ENCODE data around the gene SIL1.

Gene SIL1

GRCh38 chr5:138990986-138991590 lies 207.1 kb downstream of the SIL1 start:
- DNase-seq (ENCODE audit: low read depth), result no peak
- in situ Hi-C loops (cut with HindIII; ENCODE audit: low sequenced_read_pairs), result no loop called here
- H3K4me3 ChIP-seq (ENCODE audit: low read depth, low read length), result no peak overlapping the region
- TF ChIP-seq CTCF (IDR thresholded peaks at IDR 0.05; ENCODE audit: low read depth, low read length, missing control alignments), result no peak

GRCh38 chr5:138989720-138990119 lies 208.4 kb downstream of the SIL1 start:
- DNase-seq (ENCODE audit: low read depth), result no peak
- TF ChIP-seq CTCF (IDR thresholded peaks at IDR 0.05; ENCODE audit: low read depth, low read length, missing control alignments), result no peak
- in situ Hi-C loops (cut with HindIII; ENCODE audit: low sequenced_read_pairs), result no loop called here
- no peak overlapping the region for H3K4me3 ChIP-seq (ENCODE audit: low read depth, low read length)

DNA sequence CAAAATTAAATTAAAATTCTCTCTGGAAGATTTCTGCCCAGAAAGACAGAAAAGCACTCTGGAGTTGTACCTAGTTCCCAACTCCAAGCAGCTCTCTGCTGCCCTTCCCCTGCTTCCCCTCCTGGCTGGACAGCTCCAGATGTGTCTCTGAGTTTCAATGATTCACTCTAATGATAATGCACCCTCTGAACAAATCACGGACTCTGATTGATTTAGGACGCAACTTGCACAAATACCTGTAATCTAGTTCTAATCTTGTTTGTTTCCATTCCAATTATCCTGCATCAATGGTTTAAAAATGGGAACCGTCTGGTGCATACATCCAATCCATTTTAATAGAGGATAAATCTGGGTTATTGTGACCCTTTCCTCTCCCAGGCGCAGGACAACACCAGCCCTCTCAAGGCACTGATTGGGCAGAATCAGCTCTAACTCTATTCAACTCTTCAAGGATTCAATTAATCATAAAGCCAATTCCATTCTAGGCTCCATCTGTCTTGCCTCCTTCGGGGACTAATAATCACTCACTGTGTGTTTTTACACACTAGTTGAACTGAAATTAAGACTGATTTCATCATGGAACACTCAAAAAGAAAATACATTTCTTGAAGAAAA lies 211.9 kb downstream of the SIL1 start:
- DNase-seq (ENCODE audit: low read depth), result no peak
- in situ Hi-C loops (cut with HindIII; ENCODE audit: low sequenced_read_pairs), result no loop called here
- no peak for TF ChIP-seq CTCF (IDR thresholded peaks at IDR 0.05; ENCODE audit: low read depth, low read length, missing control alignments)
- no peak overlapping the region for H3K4me3 ChIP-seq (ENCODE audit: low read depth, low read length)

DNA sequence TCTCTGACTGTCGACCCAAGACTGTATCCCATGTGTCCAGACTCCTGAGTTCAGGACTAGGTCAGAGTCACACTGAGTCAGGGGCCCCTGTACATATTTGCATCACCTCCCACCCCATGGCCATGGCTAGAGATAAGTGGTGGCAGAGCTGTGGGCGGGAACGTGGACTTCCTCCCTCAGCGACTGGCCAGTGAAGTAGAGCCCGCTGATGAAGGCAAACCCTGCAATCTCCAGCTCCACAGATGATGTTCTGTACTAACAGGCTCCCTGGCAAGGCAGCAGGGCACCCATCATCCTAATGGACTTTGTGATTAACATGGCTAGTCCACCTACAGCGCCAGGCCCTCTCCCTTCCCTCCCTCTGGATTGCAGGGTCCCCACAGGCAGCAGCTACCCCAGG lies 212.5 kb downstream of the SIL1 start:
- no peak for DNase-seq (ENCODE audit: low read depth)
- TF ChIP-seq CTCF (IDR thresholded peaks at IDR 0.05; ENCODE audit: low read depth, low read length, missing control alignments), result no peak
- in situ Hi-C loops (cut with HindIII; ENCODE audit: low sequenced_read_pairs), result no loop called here
- no peak overlapping the region for H3K4me3 ChIP-seq (ENCODE audit: low read depth, low read length)

DNA sequence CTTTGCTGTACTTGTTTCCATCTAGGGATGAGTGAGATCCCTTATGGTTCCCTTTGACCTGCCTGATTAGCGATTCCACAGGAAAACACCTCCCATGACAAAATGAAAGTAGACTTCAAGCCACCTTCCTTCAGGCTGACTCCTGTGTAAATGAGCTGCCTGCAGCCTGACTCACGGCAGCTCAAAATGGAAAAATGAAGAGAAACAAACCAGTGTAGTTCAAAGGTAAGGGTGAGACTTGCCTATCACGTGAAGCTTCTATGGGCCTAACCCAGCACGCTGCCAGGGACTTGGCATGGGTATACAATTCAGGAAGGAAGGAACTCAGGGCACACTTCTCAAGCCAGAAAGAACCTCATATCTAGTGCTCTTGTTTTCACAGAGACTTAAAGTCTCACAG lies 212.9 kb downstream of the SIL1 start:
- in situ Hi-C loops (cut with HindIII; ENCODE audit: low sequenced_read_pairs), result no loop called here
- no peak overlapping the region for H3K4me3 ChIP-seq (ENCODE audit: low read depth, low read length)
- no peak for TF ChIP-seq CTCF (IDR thresholded peaks at IDR 0.05; ENCODE audit: low read depth, low read length, missing control alignments)
- no peak for DNase-seq (ENCODE audit: low read depth)

- TF ChIP-seq CTCF (IDR thresholded peaks at IDR 0.05; ENCODE audit: low read depth, low read length, missing control alignments), result no peak
- in situ Hi-C loops (cut with HindIII; ENCODE audit: low sequenced_read_pairs), result no loop called here
- no peak overlapping the region for H3K4me3 ChIP-seq (ENCODE audit: low read depth, low read length)
- no peak for DNase-seq (ENCODE audit: low read depth)
These were observed 214.2 kb downstream of the SIL1 start for GRCh38 chr5:138983984-138984383.

Data from astrocyte of the cerebellum (primary cell).